Stomach (tissue), 4 donors: ENCODE results near the gene KATNAL2.

ENCODE experiments used
- EP300 ChIP-seq: sonication (generic); formaldehyde crosslinking; IDR thresholded peaks from one replicate; pipeline ENCODE4 v1.6.1; 2017; ENCODE audit warnings: antibody characterized with exemption
- POLR2A ChIP-seq, 4 donors: fragments of 450-650 bp; IDR thresholded peaks; one replicate each; pipeline ENCODE4 v1.6.1; 2016; ENCODE audit warnings: antibody characterized with exemption in 4 of 4, control low read depth in 2 of 4, mild to moderate bottlenecking in 1 of 4, moderate library complexity in 1 of 4
- POLR2AphosphoS5 ChIP-seq, 3 donors: sonication (generic); formaldehyde crosslinking; IDR thresholded peaks; one replicate each; pipeline ENCODE4 v1.6.1; 2016; ENCODE audit warnings: antibody characterized with exemption in 3 of 3
- TF ChIP-seq, protein P1 (sequence below), 7 experiments: fragments of 450-650 bp in 4 of 7; fragments of 200-600 bp in 3 of 7; sonication (generic) in 3 of 7; IDR thresholded peaks; one replicate each; pipeline ENCODE4 v1.5.1; 2016 to 2019; ENCODE audit warnings: antibody characterized with exemption in 7 of 7, control low read depth in 2 of 7, mild to moderate bottlenecking in 1 of 7

GRCh38 chr18:47087676-47088075 is 170.3 kb downstream of the KATNAL2 start:
- TF ChIP-seq EP300 (no peak), POLR2AphosphoS5 (IDR thresholded peaks at IDR 0.05) (no peak), POLR2A (IDR thresholded peaks at IDR 0.05) (no peak)
- TF ChIP-seq, protein P1, sequence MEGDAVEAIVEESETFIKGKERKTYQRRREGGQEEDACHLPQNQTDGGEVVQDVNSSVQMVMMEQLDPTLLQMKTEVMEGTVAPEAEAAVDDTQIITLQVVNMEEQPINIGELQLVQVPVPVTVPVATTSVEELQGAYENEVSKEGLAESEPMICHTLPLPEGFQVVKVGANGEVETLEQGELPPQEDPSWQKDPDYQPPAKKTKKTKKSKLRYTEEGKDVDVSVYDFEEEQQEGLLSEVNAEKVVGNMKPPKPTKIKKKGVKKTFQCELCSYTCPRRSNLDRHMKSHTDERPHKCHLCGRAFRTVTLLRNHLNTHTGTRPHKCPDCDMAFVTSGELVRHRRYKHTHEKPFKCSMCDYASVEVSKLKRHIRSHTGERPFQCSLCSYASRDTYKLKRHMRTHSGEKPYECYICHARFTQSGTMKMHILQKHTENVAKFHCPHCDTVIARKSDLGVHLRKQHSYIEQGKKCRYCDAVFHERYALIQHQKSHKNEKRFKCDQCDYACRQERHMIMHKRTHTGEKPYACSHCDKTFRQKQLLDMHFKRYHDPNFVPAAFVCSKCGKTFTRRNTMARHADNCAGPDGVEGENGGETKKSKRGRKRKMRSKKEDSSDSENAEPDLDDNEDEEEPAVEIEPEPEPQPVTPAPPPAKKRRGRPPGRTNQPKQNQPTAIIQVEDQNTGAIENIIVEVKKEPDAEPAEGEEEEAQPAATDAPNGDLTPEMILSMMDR (IDR thresholded peaks at IDR 0.05) = no peak
